Measurements from ENCODE around the gene SPRY2. TPM values are rescaled to one million over a fixed set of nuclear protein-coding genes. Genes with fewer than 3 reads are reported as not detected.
A peak's percentile ranks its signal among the peaks of the same experiment; 100 is the strongest.
"Not testable (repeated sequence)": the region's sequence is repeated elsewhere in the genome, so short reads cannot be mapped to it uniquely, and the experiment has no call there.

Gene SPRY2
- total RNA-seq, 1 donor from 2014 or later, result 57.7 TPM

DNA sequence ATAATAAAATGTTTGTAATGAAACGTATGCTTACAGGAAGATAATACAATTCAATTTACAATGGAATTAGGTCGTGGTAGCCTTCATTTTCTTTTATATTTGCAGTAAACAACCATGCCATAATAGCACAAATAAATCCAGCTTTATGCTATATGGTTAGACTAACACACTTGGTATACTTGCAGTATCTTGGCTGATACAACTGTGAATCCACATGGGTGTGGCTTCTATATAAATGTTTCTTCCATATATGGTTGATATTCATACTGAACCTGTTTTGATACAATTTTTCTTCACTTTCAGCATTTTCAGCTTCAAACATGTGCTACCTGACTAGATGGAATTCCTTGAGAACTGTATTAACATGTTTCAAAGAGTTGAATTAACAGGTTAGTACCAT is 20.4 kb upstream of the SPRY2 start:
- H3K4me1 Mint-ChIP-seq, result peaks cover 39% of the 10 kb centered on the region
- TF ChIP-seq, protein P1, sequence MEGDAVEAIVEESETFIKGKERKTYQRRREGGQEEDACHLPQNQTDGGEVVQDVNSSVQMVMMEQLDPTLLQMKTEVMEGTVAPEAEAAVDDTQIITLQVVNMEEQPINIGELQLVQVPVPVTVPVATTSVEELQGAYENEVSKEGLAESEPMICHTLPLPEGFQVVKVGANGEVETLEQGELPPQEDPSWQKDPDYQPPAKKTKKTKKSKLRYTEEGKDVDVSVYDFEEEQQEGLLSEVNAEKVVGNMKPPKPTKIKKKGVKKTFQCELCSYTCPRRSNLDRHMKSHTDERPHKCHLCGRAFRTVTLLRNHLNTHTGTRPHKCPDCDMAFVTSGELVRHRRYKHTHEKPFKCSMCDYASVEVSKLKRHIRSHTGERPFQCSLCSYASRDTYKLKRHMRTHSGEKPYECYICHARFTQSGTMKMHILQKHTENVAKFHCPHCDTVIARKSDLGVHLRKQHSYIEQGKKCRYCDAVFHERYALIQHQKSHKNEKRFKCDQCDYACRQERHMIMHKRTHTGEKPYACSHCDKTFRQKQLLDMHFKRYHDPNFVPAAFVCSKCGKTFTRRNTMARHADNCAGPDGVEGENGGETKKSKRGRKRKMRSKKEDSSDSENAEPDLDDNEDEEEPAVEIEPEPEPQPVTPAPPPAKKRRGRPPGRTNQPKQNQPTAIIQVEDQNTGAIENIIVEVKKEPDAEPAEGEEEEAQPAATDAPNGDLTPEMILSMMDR (IDR thresholded peaks at IDR 0.05; ENCODE audit: unreplicated experiment), result no peak
- no peaks in the 10 kb centered on the region for H3K36me3 Mint-ChIP-seq
- H3K4me3 Mint-ChIP-seq, result no peak overlapping the region
- H3K27me3 Mint-ChIP-seq (ENCODE audit: low read depth), result no peaks in the 10 kb centered on the region
- DNase-seq (ENCODE audit: low spot score in 2 of 2, unreplicated experiment in 2 of 2), result no peak
- peaks cover 4% of the 10 kb centered on the region for H3K9me3 Mint-ChIP-seq
- H3K27ac Mint-ChIP-seq, result no peak overlapping the region

DNA sequence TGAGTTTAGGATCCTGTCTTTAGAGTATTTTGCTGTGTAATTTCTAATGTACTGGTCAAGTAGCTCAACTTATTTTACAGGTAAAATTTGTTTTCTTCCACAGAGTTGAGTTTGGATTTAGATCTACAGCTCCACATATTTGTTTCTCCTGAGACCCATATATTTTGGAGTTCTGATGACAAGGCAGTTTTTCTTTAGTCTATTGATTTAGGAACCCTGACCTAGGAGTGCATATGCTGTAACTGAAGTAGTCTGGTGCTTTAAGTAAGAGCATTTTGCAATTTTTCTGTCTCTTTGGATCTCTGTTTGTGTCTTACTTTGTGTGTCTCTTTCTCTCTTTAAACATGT is 19.5 kb upstream of the SPRY2 start:
- no peak overlapping the region for H3K4me3 Mint-ChIP-seq
- H3K36me3 Mint-ChIP-seq, result no peaks in the 10 kb centered on the region
- no peaks in the 10 kb centered on the region for H3K9me3 Mint-ChIP-seq
- H3K27me3 Mint-ChIP-seq (ENCODE audit: low read depth), result no peaks in the 10 kb centered on the region
- TF ChIP-seq, protein P1 (IDR thresholded peaks at IDR 0.05; ENCODE audit: unreplicated experiment), result no peak
- no peak for DNase-seq (ENCODE audit: low spot score in 2 of 2, unreplicated experiment in 2 of 2)
- H3K27ac Mint-ChIP-seq, result peak overlapping the region; percentile 66
- peaks cover 39% of the 10 kb centered on the region for H3K4me1 Mint-ChIP-seq

DNA sequence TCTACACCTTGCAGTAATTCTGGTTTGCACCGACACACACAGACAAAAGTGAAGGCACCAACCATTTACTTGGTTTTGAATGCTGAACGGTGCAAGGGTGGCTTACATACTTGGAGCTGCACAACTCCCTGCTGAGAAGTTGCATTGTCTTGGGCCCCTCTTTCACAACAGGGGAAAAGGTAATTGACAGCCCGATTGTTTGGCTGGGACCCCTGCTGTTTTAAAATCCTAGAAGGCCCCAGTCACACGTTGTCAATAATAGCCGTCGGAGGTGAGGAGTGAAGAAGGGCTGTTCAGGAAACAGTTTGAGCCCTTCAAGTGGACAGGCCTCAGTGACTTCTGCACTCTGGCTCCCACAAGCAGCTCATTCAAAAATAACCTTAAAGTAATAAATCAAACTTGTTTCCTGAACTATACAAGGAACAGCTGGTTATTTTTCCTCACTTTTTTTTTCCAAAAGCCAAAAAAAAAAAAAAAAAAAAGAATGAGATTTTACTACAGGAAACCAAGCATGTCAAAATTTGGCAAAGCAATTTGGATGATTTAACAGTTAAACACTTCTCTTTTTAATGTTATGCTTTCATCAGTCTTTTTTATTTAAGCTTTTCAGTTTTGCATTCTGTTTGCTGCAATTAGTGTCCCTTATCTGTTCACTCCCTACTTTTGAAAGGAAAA is 19.0 kb upstream of the SPRY2 start:
- TF ChIP-seq, protein P1 (IDR thresholded peaks at IDR 0.05; ENCODE audit: unreplicated experiment), result no peak
- H3K4me1 Mint-ChIP-seq, result peaks cover 39% of the 10 kb centered on the region
- no peaks in the 10 kb centered on the region for H3K36me3 Mint-ChIP-seq
- H3K4me3 Mint-ChIP-seq, result no peak overlapping the region
- DNase-seq (ENCODE audit: low spot score in 2 of 2, unreplicated experiment in 2 of 2), result no peak
- peak overlapping the region; percentile 77 for H3K27ac Mint-ChIP-seq
- H3K27me3 Mint-ChIP-seq (ENCODE audit: low read depth), result no peaks in the 10 kb centered on the region
- H3K9me3 Mint-ChIP-seq, result no peaks in the 10 kb centered on the region

DNA sequence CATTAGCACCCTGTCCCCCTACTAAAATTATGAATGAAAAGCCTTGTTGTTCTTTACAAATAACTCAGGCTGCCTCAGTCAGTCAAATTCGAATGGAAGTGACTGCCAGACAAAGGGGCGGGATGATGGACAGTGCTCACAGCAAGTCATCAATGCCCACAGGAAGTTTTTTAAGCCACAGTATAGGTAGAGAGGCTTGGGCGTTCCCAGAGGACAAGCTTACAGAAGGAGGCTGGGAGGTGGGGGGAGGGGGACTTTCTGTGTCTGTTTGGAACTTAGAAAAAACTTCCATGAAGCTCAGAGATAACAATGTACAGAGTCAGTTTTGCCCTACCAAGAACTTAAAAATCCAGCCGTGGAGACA is 18.5 kb upstream of the SPRY2 start:
- Mint-ChIP-seq H3K4me1 (peaks cover 39% of the 10 kb centered on the region), H3K27me3 (ENCODE audit: low read depth) (no peaks in the 10 kb centered on the region), H3K4me3 (no peak overlapping the region), H3K9me3 (no peaks in the 10 kb centered on the region), H3K36me3 (no peaks in the 10 kb centered on the region), H3K27ac (peak overlapping the region; percentile 77)
- TF ChIP-seq, protein P1 (IDR thresholded peaks at IDR 0.05; ENCODE audit: unreplicated experiment), result no peak
- no peak for DNase-seq (ENCODE audit: low spot score in 2 of 2, unreplicated experiment in 2 of 2)

DNA sequence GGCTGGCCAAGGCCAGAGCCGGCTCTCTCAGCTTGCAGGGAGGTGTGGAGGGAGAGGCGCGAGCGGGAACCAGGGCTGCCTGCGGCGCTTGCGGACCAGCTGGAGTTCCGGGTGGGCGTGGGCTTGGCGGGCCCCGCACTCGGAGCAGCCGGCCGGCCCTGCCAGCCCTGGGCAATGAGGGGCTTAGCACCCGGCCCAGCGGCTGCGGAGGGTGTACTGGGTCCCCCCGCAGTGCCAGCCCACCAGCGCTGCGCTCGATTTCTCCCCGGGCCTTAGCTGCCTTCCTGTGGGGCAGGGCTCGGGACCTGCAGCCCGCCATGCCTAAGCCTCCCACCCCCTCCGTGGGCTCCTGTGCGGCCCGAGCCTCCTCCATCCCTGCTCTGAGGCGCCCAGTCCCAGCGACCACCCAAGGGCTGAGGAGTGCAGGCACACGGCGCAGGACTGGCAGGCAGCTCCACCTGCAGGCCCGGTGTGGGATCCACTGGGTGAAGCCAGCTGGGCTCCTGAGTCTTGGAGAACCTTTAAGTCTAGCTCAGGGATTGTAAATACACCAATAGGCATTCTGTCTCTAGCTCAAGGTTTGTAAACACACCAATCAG is 14.7 kb upstream of the SPRY2 start:
- H3K4me3 Mint-ChIP-seq; H3K27ac Mint-ChIP-seq; DNase-seq (ENCODE audit: low spot score in 2 of 2, unreplicated experiment in 2 of 2); H3K9me3 Mint-ChIP-seq; H3K36me3 Mint-ChIP-seq; H3K27me3 Mint-ChIP-seq (ENCODE audit: low read depth): not testable (repeated sequence)
- peaks cover 15% of the 10 kb centered on the region for H3K4me1 Mint-ChIP-seq

DNA sequence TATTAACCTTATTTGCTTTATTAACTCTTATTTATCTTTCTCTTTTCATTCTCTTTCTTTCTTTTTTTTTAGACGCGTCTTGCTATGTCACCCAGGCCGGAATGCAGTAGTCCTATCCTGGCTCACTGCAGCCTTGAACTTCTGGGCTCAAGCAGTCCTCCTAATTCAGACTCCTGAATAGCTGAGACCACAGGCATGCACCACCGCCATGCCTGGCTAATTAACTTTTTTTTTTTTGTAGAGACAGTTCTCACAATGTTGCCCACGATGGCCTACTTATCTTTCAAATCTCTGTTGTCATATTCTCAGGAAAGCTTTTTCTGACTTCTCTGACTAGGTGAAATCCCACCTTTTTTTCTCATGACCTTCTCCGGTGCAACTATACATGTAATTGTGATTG is 7.8 kb upstream of the SPRY2 start:
- DNase-seq (ENCODE audit: low spot score in 2 of 2, unreplicated experiment in 2 of 2), result no peak
- peaks cover 19% of the 10 kb centered on the region for H3K4me1 Mint-ChIP-seq
- no peak overlapping the region for H3K4me3 Mint-ChIP-seq
- TF ChIP-seq, protein P1 (IDR thresholded peaks at IDR 0.05; ENCODE audit: unreplicated experiment), result no peak
- H3K9me3 Mint-ChIP-seq, result peaks cover 11% of the 10 kb centered on the region
- H3K36me3 Mint-ChIP-seq, result peaks cover 9% of the 10 kb centered on the region
- no peak overlapping the region for H3K27ac Mint-ChIP-seq
- no peaks in the 10 kb centered on the region for H3K27me3 Mint-ChIP-seq (ENCODE audit: low read depth)
